GM19455 (cell line): ENCODE measurements around the gene KMT2C.
"Not testable (repeated sequence)": the region's sequence is repeated elsewhere in the genome, so short reads cannot be mapped to it uniquely, and the experiment has no call there.

Experiments
- ATAC-seq: cut with Tn5 transposase; IDR thresholded peaks from one replicate; pipeline ENCODE4 v1.9.1; 2021; ENCODE audit not compliant: unreplicated experiment

KMT2C gene

DNA sequence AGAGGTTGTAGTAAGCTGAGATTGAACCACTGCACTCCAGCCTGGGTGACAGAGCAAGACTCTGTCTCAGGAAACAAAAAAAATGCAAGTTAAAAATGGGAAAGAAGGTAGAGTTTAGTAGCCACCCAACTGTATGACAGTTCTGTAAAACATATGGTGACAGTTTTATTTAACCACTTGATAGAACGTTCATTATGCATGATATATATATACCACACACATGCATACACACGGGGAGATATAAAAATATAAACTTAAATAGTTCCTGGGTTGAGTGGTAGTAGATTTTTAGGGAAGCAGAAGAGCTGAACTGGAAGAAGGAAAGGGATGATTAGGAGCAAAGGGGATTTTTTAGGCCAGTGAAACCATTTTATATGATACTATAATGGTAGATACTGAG is 120.0 kb downstream of the KMT2C start:
- ATAC-seq: no peak

DNA sequence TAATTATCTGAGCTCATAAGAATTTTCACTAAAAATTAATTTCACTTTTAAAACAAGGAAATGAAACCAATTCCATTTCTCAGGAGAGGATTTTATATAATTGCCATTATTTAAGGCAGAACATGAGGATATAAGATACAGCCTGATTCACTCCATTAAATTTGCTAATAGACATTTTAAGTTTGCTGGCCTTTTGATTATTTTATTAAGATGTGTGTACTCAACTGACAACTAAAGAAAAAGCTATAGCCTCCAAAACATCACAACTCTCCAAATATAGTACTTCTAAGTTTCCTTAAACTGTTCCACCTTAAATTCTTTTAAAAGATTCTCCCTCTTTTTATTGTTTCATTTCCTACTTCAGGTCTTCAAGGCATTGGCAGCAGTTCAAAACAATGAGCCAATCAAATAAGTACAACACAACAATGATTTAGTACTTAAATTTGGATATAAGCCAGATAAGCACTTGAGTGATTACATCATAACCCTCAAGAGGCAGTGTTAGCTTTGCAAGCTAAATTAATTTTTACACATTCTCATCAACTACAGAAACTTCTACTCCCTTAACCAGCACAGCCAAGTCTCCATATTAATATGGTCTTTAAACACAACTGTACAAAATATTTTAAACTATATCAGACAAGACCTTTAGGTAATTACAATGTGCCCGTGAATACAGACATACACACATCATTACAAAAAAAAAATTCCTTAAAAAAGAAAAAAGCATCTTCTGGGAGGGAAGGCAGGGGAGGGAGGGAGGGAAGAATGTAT is 121.8 kb downstream of the KMT2C start:
- no peak for ATAC-seq

GRCh38 chr7:152313217-152313616 is 122.6 kb downstream of the KMT2C start:
- ATAC-seq: no peak

DNA sequence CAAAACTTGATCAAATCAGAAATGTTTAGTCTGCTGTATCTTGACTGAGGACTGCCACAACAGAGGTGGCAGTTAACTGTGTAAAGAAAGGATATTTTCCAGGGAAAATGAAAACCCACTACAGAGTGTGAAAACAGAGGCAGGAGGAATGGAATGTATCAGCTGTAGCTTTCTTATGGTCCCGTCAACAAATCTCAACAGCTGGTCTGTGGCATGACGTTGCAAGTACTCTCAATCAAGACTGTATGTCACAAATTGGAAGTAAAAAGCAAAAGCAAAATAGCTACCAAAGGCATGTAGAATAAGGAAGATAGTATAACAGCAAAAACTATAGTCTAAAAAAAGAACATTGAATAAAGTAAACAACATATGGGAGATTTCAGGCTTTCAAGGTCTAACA is 123.5 kb downstream of the KMT2C start:
- no peak for ATAC-seq

GRCh38 chr7:152307902-152308301 is 127.9 kb downstream of the KMT2C start:
- ATAC-seq: no peak

GRCh38 chr7:152299542-152300143 is 136.2 kb downstream of the KMT2C start:
- not testable (repeated sequence) for ATAC-seq

DNA sequence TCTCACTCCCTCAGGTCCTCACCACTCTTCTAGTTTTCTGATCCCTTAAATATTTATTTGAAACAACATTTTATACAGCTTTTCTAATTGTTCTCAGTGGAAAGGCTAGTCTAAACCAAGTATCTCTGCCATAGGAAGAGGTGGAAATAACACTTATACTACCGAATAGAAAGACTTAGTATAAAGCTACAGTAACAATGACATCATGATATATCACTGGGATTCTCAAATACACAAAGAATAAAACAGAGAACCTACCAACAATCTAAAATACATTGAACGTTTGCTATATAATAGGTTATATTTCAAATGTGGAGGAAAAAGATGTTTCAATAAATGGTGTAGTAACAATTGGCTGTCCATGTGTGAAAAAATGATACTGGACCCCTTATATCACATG is 142.9 kb downstream of the KMT2C start:
- no peak for ATAC-seq

- not testable (repeated sequence) for ATAC-seq
Observed at GRCh38 chr7:152286972-152287371, 148.8 kb downstream of the KMT2C start.

DNA sequence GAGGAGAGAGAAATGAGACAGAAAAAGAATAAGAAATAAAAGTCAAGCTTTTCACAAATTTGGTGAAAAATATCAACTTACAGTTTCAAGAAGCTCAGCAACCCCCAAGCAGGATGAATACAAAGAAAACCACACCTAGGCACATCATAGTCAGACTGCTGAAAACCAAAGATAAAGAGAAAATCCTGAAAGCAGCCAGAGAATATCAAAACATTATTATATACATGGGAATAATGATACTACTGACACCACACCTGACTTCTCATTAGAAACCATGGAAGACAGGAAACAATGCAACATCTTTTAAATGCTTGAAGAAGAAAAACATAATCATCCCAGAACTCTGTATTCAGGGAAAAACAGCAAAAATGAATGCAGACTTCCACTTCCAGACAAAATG is 149.6 kb downstream of the KMT2C start:
- not testable (repeated sequence) for ATAC-seq

- not testable (repeated sequence) for ATAC-seq
Observed at GRCh38 chr7:152284998-152285397, 150.8 kb downstream of the KMT2C start.

DNA sequence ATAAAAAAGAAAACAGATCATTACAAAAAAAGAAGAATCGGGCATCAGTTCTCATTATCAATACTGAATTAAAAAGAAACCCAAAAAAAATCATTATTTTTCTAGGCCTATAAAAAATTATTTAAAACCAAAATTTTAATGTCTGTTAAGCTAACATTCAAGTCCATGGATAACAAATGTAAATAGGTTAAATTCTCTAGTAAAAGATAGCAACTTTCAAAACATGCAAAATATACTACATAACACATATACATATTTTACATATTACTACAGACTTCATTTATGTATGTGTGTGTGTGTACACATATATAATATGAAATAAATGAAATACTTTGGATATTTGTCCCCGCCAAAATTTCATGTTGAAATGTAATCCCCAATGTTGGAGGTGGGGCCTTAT is 158.1 kb downstream of the KMT2C start:
- not testable (repeated sequence) for ATAC-seq

DNA sequence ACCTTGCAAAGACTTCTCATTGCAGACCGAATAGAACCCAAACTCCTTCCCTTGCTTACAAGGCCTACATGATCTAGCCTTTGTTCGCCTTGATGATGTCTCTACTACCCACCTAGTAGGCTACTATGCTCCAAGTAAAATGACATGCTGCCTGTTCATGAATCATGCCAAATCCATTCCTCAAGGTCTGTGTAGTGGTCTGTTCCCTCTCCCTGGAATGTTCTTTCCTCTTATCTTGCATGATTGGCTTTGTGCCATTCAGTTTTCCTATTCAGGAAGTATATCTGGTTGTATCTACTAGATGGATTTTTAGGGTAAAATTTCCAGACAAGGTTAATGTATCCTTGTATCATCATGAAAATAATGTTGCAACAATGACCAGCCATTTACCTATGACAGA is 165.4 kb downstream of the KMT2C start:
- not testable (repeated sequence) for ATAC-seq

GRCh38 chr7:152266859-152267258 is 168.9 kb downstream of the KMT2C start:
- ATAC-seq: not testable (repeated sequence)

- not testable (repeated sequence) for ATAC-seq
Observed at GRCh38 chr7:152264915-152265314, 170.9 kb downstream of the KMT2C start.

- ATAC-seq: not testable (repeated sequence)
Observed at GRCh38 chr7:152262146-152262545, 173.7 kb downstream of the KMT2C start.

GRCh38 chr7:152259645-152260044 is 176.2 kb downstream of the KMT2C start:
- ATAC-seq: not testable (repeated sequence)

DNA sequence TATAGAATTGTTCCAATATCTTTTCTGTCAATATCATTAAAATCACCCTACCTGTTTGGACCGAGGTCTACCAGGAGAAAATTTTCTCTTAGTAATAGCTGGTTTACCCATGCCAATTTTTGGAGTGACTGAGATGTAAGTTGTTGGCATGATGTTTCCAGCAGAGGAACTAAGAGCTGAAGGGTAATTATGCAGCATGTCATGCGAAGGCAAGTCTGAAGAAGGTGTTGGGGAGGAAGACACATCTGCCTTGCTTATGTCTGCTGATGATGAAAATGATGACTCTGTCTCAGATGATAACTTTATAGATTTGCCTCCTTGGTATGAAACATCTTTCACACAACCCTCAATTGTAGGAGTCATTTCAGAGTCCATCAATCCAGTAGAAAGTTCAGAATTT is 188.0 kb downstream of the KMT2C start:
- not testable (repeated sequence) for ATAC-seq

- not testable (repeated sequence) for ATAC-seq
Observed at GRCh38 chr7:152245417-152245816, 190.4 kb downstream of the KMT2C start.

GRCh38 chr7:152243464-152243863 is 192.3 kb downstream of the KMT2C start:
- not testable (repeated sequence) for ATAC-seq

- ATAC-seq: not testable (repeated sequence)
Observed at GRCh38 chr7:152241301-152241700, 194.5 kb downstream of the KMT2C start.

DNA sequence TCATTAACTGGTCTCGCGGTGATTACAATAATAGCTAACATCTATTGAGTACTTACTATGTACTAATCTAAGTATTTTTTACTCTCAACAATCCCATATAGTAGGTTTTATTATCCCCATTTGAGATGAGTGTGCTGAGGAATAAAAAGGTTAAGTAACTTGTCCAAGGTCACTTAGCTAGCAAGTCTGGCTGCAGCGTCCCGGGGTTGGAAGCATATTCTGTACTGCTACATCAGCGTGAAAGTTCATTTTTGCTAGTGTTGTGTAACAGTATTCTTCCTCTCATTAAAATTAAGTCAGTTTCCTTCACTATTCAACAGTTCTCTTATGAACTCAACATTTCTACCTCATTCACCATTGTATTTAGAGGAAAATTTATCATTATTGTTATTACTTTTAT is 199.5 kb downstream of the KMT2C start:
- ATAC-seq: not testable (repeated sequence)

DNA sequence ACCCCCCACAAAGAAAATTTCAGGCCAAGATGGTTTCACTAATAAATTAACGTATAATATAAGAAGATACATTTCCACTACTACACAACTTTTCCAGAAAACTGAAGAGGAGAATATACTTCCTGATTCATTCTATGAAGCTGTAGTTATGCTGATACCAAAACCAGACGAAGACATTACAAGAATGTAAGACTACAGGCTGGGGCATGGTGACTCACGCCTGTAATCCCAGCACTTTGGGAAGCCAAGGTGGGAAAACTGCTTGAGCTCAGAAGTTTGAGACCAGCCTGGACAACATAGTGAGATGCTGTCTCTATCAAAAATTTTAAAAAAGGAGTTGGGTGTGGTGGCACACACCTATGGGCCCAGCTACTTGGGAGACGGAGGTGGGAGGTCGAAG is 201.4 kb downstream of the KMT2C start:
- ATAC-seq: not testable (repeated sequence)
